Ascending aorta (tissue), 2 donors: Measurements from ENCODE around the gene TRAPPC2L. TPM values are rescaled to one million over a fixed set of nuclear protein-coding genes. Genes with fewer than 3 reads are reported as not detected.

Source experiments
- DNase-seq, 2 donors: peaks; one replicate each; pipeline ENCODE4 v3.0.0-alpha.2; 2019; ENCODE audit warnings: low spot score in 2 of 2
- H3K27ac ChIP-seq, 2 donors: fragments of 200-600 bp; sonication (generic); one replicate each; pipeline ENCODE4 v1.5.1; 2016 to 2017; ENCODE audit warnings: mild to moderate bottlenecking in 1 of 2
- H3K27me3 ChIP-seq: fragments of 200-600 bp; sonication (generic); one replicate; pipeline ENCODE4 v1.5.1; 2017
- H3K36me3 ChIP-seq, 2 donors: fragments of 200-600 bp; sonication (generic); one replicate each; pipeline ENCODE4 v1.5.1; 2016
- H3K4me1 ChIP-seq, 2 donors: fragments of 200-600 bp; sonication (generic); one replicate each; pipeline ENCODE4 v1.5.1; 2016 to 2017; ENCODE audit warnings: mild to moderate bottlenecking in 1 of 2
- H3K4me3 ChIP-seq, 2 donors: fragments of 200-600 bp; sonication (generic); one replicate each; pipeline ENCODE4 v1.5.1; 2016 to 2017; ENCODE audit warnings: mild to moderate bottlenecking in 1 of 2
- H3K9me3 ChIP-seq, 2 donors: fragments of 200-600 bp; sonication (generic); one replicate each; pipeline ENCODE4 v1.5.1; 2016
- CTCF ChIP-seq, 3 experiments: fragments of 200-600 bp in 2 of 3; fragments of 450-650 bp in 1 of 3; sonication (generic) in 2 of 3; IDR thresholded peaks; one replicate each; pipeline ENCODE4 v1.5.1; 2016 to 2019; ENCODE audit warnings: antibody characterized with exemption in 3 of 3, mild to moderate bottlenecking in 1 of 3, moderate library complexity in 1 of 3
- intact Hi-C: fragments of 100-400 bp; cut with DNase I; formaldehyde crosslinking; loops from one replicate; pipeline ENCODE4 v1.15.1; 2023
- total RNA-seq: library from RNA; depleted of rRNA; stranded (reverse); fragments of >200 nt; gene quantifications from one replicate; pipeline ENCODE4 v1.1.0, GENCODE V29; 2016

The TRAPPC2L gene
- total RNA-seq, 1 donor from 2014 or later = 7.6 TPM

DNA sequence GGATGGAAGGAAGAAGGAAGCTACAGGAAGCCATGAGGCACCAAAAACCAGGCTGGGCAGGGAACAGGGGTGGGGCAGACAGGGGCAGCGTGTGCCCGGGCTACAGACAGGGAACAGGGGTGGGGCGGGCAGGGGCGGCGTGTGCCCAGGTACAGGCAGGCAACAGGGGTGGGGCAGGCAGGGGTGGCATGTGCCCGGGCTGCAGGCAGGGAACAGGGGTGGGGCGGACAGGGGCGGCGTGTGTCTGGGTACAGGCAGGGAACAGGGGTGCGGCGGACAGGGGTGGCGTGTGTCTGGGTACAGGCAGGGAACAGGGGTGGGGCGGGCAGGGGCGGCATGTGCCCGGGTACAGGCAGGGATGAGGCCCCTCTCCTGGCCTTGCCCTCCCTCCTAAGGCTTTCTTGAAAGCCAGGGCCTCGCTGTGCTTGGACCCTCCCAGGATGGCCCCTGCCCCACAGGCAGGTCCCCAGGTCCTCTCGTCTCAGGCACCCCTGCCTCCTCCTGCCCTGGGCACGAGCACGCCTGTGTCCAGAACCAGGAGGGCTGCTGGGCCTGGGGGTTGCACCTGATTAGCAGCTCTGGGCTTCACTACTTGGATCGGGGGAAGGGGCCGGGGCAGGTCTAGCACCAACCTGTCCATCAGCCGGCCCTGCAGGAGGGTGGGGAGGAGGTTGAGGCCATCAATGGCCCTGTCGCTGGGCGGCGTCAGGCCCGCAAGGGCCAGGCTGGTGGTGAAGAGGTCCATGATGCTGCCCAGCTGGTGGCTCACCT, 30.7 kb upstream of the TRAPPC2L start:
- H3K27ac ChIP-seq = no peak overlapping the region
- no peaks in the 10 kb centered on the region for H3K9me3 ChIP-seq
- TF ChIP-seq CTCF (IDR thresholded peaks at IDR 0.05) = no peak
- peaks cover 22 to 63% of the 10 kb centered on the region in 2 donors for H3K36me3 ChIP-seq
- no peak overlapping the region for H3K4me3 ChIP-seq
- no peaks in the 10 kb centered on the region for H3K4me1 ChIP-seq
- no peak for DNase-seq
- H3K27me3 ChIP-seq = no peaks in the 10 kb centered on the region
- intact Hi-C loops = no loop called here

- no peak for DNase-seq
- Histone ChIP-seq H3K27me3 (no peaks in the 10 kb centered on the region), H3K4me3 (no peak overlapping the region), H3K9me3 (no peaks in the 10 kb centered on the region), H3K27ac (no peak overlapping the region), H3K4me1 (no peaks in the 10 kb centered on the region), H3K36me3 (peaks cover 15 to 49% of the 10 kb centered on the region in 2 donors)
- TF ChIP-seq CTCF (IDR thresholded peaks at IDR 0.05) = no peak
- intact Hi-C loops = no loop called here
Measured at GRCh38 chr16:88827727-88828126, 29.2 kb upstream of the TRAPPC2L start.

DNA sequence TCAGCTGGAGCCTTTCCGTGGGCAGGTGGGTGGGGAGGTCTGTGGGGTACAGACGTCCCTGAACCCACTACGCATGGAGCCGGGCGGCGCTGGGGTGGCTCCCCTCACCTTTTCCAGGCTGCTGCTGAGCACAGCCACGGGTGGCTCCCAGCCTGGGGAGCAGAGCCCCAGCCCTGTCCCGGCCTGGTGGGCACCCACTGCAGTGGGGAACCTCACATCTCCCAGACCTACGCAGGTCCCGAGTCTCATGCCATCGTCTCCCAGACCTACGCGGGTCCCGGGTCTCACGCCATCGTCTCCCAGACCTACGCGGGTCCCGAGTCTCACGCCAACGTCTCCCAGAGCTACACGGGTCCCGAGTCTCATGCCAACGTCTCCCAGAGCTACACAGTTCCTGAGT, 28.2 kb upstream of the TRAPPC2L start:
- no peaks in the 10 kb centered on the region for H3K27me3 ChIP-seq
- no peak for TF ChIP-seq CTCF (IDR thresholded peaks at IDR 0.05)
- H3K4me1 ChIP-seq = no peaks in the 10 kb centered on the region
- H3K4me3 ChIP-seq = no peak overlapping the region
- intact Hi-C loops = no loop called here
- H3K27ac ChIP-seq = no peak overlapping the region
- DNase-seq = no peak
- H3K9me3 ChIP-seq = no peaks in the 10 kb centered on the region
- H3K36me3 ChIP-seq = peaks cover 13 to 43% of the 10 kb centered on the region in 2 donors

DNA sequence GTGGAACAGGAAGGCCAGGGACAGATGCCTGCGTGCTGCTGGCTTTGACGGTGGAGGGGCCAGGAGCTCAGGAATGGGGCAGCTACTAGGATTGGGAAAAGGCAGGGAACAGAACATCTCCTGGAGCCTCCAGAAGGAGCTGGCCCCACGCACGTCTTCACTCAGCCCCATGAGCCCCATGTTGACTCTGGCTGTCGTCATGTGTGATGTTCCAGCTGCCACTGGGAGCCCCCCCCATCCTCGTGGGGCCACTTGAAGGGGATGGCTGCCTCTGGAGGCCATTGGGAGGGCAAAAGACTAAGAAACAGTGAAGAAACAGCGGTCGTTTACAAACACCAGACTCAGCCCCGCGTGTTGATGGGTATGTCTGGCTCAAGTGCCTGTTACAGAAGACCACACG, 26.7 kb upstream of the TRAPPC2L start:
- no peak overlapping the region for H3K27ac ChIP-seq
- no peak for DNase-seq
- peaks cover 7 to 40% of the 10 kb centered on the region in 2 donors for H3K36me3 ChIP-seq

DNA sequence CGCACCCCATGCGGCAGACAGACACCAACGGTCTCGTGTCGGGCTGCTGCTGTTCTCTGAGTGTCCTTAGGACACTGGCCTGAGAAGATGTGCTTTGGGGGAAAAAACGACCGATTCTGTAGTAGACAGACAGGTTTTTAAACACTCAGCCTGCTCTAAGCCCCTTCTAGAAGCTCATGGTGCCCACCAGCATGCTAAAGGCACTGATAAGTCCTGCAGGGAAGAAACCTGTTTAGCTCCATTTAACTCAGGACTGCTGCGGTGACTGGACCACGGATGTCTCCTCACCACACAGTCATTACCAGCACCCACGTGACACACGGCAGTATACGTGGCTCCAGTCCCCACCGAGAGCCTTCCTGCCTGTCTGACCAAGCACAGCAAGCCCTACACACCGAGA, 26.1 kb upstream of the TRAPPC2L start:
- H3K36me3 ChIP-seq = peaks cover 7 to 42% of the 10 kb centered on the region in 2 donors
- intact Hi-C loops = no loop called here
- H3K9me3 ChIP-seq = no peaks in the 10 kb centered on the region
- H3K27me3 ChIP-seq = no peaks in the 10 kb centered on the region
- DNase-seq = no peak
- no peak overlapping the region for H3K27ac ChIP-seq
- no peak for TF ChIP-seq CTCF (IDR thresholded peaks at IDR 0.05)
- H3K4me1 ChIP-seq = no peaks in the 10 kb centered on the region
- no peak overlapping the region for H3K4me3 ChIP-seq

More for the DNA sequence above, 26.7 kb upstream of the TRAPPC2L start:
- no peak for TF ChIP-seq CTCF (IDR thresholded peaks at IDR 0.05)
- intact Hi-C loops = no loop called here
- no peaks in the 10 kb centered on the region for H3K4me1 ChIP-seq
- H3K27me3 ChIP-seq = no peaks in the 10 kb centered on the region
- H3K4me3 ChIP-seq = no peak overlapping the region
- no peaks in the 10 kb centered on the region for H3K9me3 ChIP-seq
